K562 (cell line): ENCODE measurements around the gene PLEKHM2. TPM values are rescaled to one million over a fixed set of nuclear protein-coding genes. Genes with fewer than 3 reads are reported as not detected.

Source experiments
- ARID3A ChIP-seq: IDR thresholded peaks from 2 replicates; pipeline ENCODE4 v1.6.1; 2012; ENCODE audit warnings: low read depth, low read length, improper control_type of control experiment, borderline replicate concordance
- PBX2 ChIP-seq, 2 experiments: IDR thresholded peaks in 1 of 2; conservative IDR thresholded peaks in 1 of 2; 2 replicates each; pipeline ENCODE4 v1.6.1; 2016; ENCODE audit warnings: low read depth in 2 of 2, mild to moderate bottlenecking in 1 of 2, missing compliant biosample characterization in 1 of 2, missing genetic modification characterization in 1 of 2, moderate library complexity in 1 of 2
- SLC30A9 ChIP-seq: fragments of 250-450 bp; sonication (Bioruptor Pico); IDR thresholded peaks from 2 replicates; pipeline ENCODE4 v1.8.0; 2022; ENCODE audit warnings: mild to moderate bottlenecking, moderate library complexity
- polyA plus RNA-seq, 8 experiments: library from polyadenylated mRNA; depleted of rRNA in 4 of 8; stranded (reverse) in 5 of 8; unstranded in 3 of 8; fragments of >200 nt; fragmentation: Nextera tagmentation in 2 of 8; fragmentation: Illumina TruSeq in 1 of 8; extraction: Ambion mirVana in 2 of 8; extraction: Trizol in 1 of 8; gene quantifications; 2 replicates each; pipeline versions ENCODE4 v1.2.1 to v1.2.3, GENCODE V29; 2011 to 2014; ENCODE audit warnings: inconsistent platforms in 1 of 8, missing spikeins in 1 of 8
- small RNA-seq: library from RNA; depleted of rRNA; stranded (forward); fragments of <200 nt; gene quantifications from one replicate; pipeline ENCODE3, GENCODE V24; 2014
- total RNA-seq, 7 experiments: library from RNA; depleted of rRNA in 6 of 7; stranded (reverse); fragments of >200 nt in 6 of 7; fragmentation: Illumina TruSeq in 2 of 7; extraction: Trizol in 2 of 7; gene quantifications; 2 replicates each; pipeline versions ENCODE4 v1.2.1 to v1.2.3, GENCODE V29; 2011 to 2021; ENCODE audit warnings: low replicate concordance in 1 of 7

PLEKHM2 gene
- total and polyA plus RNA-seq, 9 of the 15 experiments (the other 6 are each of a cell fraction or from before 2014, with no cell fraction given), result 0.27 to 63.7 (median 33.2) TPM

GRCh38 chr1:15777909-15778707, 94.0 kb downstream of the PLEKHM2 start (continued):
- no peak for TF ChIP-seq ARID3A
- TF ChIP-seq PBX2 (CRISPR knock-in tag; IDR thresholded peaks at IDR 0.05; ENCODE audit: low read depth), result no peak
- TF ChIP-seq PBX2 (tag; conservative IDR thresholded peaks at IDR 0.05; ENCODE audit: low read depth), result no peak
- no peak for TF ChIP-seq SLC30A9 (CRISPR knock-in tag)

Small RNA genes lying within 50 kb of the gene (small RNA-seq; reads per million reads assigned to genes)
- gene AL121992.2, result not detected

Other genes starting within 250 kb of the PLEKHM2 start
Only the 7 nearest of the 12 such genes appear.
- 9.1 and 12.2 TPM in 2 replicates for gene DNAJC16, start 157.5 kb upstream of the PLEKHM2 start, total RNA-seq (2014; rRNA removed)
- gene DNAJC16, start 157.5 kb upstream of the PLEKHM2 start, total RNA-seq (2014; rRNA removed; fragmentation: Illumina TruSeq; extraction: Trizol), result 16.2 and 18.7 TPM in 2 replicates
- 11.9 and 16.2 TPM in 2 replicates for gene DNAJC16, start 157.5 kb upstream of the PLEKHM2 start, total RNA-seq (2015; rRNA removed; fragmentation: Illumina TruSeq; extraction: Trizol)
- gene DNAJC16, start 157.5 kb upstream of the PLEKHM2 start, total RNA-seq (2021), result 15.6 and 16.8 TPM in 2 replicates
- gene DNAJC16, start 157.5 kb upstream of the PLEKHM2 start, polyA plus RNA-seq (2011; rRNA removed), result 16.7 and 22.8 TPM in 2 replicates
- gene DNAJC16, start 157.5 kb upstream of the PLEKHM2 start, polyA plus RNA-seq (2014; fragmentation: Illumina TruSeq; extraction: Trizol), result 11.0 and 12.8 TPM in 2 replicates
- gene DNAJC16, start 157.5 kb upstream of the PLEKHM2 start, polyA plus RNA-seq (2014; fragmentation: Nextera tagmentation; extraction: Ambion mirVana), result 1 to 10 TPM; 6.9 to 8.6 TPM
- gene DNAJC16, start 157.5 kb upstream of the PLEKHM2 start, polyA plus RNA-seq (2014; rRNA removed), result 8.8 and 11.3 TPM in 2 replicates
- not detected in 2 replicates for gene AGMAT, start 99.3 kb upstream of the PLEKHM2 start, total RNA-seq (2014; rRNA removed)
- not detected in 2 replicates for gene AGMAT, start 99.3 kb upstream of the PLEKHM2 start, total RNA-seq (2014; rRNA removed; fragmentation: Illumina TruSeq; extraction: Trizol)
- not detected in 2 replicates for gene AGMAT, start 99.3 kb upstream of the PLEKHM2 start, total RNA-seq (2015; rRNA removed; fragmentation: Illumina TruSeq; extraction: Trizol)
- 0.07 TPM in 1 of 2 replicates, not detected in the other for gene AGMAT, start 99.3 kb upstream of the PLEKHM2 start, total RNA-seq (2021)
- not detected in 2 replicates for gene AGMAT, start 99.3 kb upstream of the PLEKHM2 start, polyA plus RNA-seq (2011; rRNA removed)
- not detected in 2 replicates for gene AGMAT, start 99.3 kb upstream of the PLEKHM2 start, polyA plus RNA-seq (2014; fragmentation: Illumina TruSeq; extraction: Trizol)
- gene AGMAT, start 99.3 kb upstream of the PLEKHM2 start, polyA plus RNA-seq (2014; fragmentation: Nextera tagmentation; extraction: Ambion mirVana), result not detected
- not detected in 2 replicates for gene AGMAT, start 99.3 kb upstream of the PLEKHM2 start, polyA plus RNA-seq (2014; rRNA removed)
- gene DDI2, start 66.9 kb upstream of the PLEKHM2 start, total RNA-seq (2014; rRNA removed), result 21.2 and 31.5 TPM in 2 replicates
- gene DDI2, start 66.9 kb upstream of the PLEKHM2 start, total RNA-seq (2014; rRNA removed; fragmentation: Illumina TruSeq; extraction: Trizol), result 29.3 and 31.8 TPM in 2 replicates
- gene DDI2, start 66.9 kb upstream of the PLEKHM2 start, total RNA-seq (2015; rRNA removed; fragmentation: Illumina TruSeq; extraction: Trizol), result 23.6 and 23.9 TPM in 2 replicates
- gene DDI2, start 66.9 kb upstream of the PLEKHM2 start, total RNA-seq (2021), result 48.4 and 50.1 TPM in 2 replicates
- gene DDI2, start 66.9 kb upstream of the PLEKHM2 start, polyA plus RNA-seq (2011; rRNA removed), result 14.5 and 16.3 TPM in 2 replicates
- 27.4 and 32.0 TPM in 2 replicates for gene DDI2, start 66.9 kb upstream of the PLEKHM2 start, polyA plus RNA-seq (2014; fragmentation: Illumina TruSeq; extraction: Trizol)
- gene DDI2, start 66.9 kb upstream of the PLEKHM2 start, polyA plus RNA-seq (2014; fragmentation: Nextera tagmentation; extraction: Ambion mirVana), result 1 to 10 TPM; 6.5 to 7.3 TPM
- 17.1 and 19.1 TPM in 2 replicates for gene DDI2, start 66.9 kb upstream of the PLEKHM2 start, polyA plus RNA-seq (2014; rRNA removed)
- 0.41 and 0.78 TPM in 2 replicates for gene SLC25A34, start 51.9 kb downstream of the PLEKHM2 start, total RNA-seq (2014; rRNA removed)
- gene SLC25A34, start 51.9 kb downstream of the PLEKHM2 start, total RNA-seq (2014; rRNA removed; fragmentation: Illumina TruSeq; extraction: Trizol), result 0.06 and 0.11 TPM in 2 replicates
- gene SLC25A34, start 51.9 kb downstream of the PLEKHM2 start, total RNA-seq (2015; rRNA removed; fragmentation: Illumina TruSeq; extraction: Trizol), result 0.26 and 0.43 TPM in 2 replicates
- 0.13 and 0.16 TPM in 2 replicates for gene SLC25A34, start 51.9 kb downstream of the PLEKHM2 start, total RNA-seq (2021)
- 0.24 and 0.31 TPM in 2 replicates for gene SLC25A34, start 51.9 kb downstream of the PLEKHM2 start, polyA plus RNA-seq (2011; rRNA removed)
- gene SLC25A34, start 51.9 kb downstream of the PLEKHM2 start, polyA plus RNA-seq (2014; fragmentation: Illumina TruSeq; extraction: Trizol), result 0.16 and 0.21 TPM in 2 replicates
- gene SLC25A34, start 51.9 kb downstream of the PLEKHM2 start, polyA plus RNA-seq (2014; fragmentation: Nextera tagmentation; extraction: Ambion mirVana), result under 1 TPM; 0.01 to 0.03 TPM
- 0.22 and 0.57 TPM in 2 replicates for gene SLC25A34, start 51.9 kb downstream of the PLEKHM2 start, polyA plus RNA-seq (2014; rRNA removed)
- not detected in 2 replicates for gene TMEM82, start 58.2 kb downstream of the PLEKHM2 start, total RNA-seq (2014; rRNA removed)
- gene TMEM82, start 58.2 kb downstream of the PLEKHM2 start, total RNA-seq (2014; rRNA removed; fragmentation: Illumina TruSeq; extraction: Trizol), result not detected in 2 replicates
- gene TMEM82, start 58.2 kb downstream of the PLEKHM2 start, total RNA-seq (2015; rRNA removed; fragmentation: Illumina TruSeq; extraction: Trizol), result not detected in 2 replicates
- gene TMEM82, start 58.2 kb downstream of the PLEKHM2 start, total RNA-seq (2021), result not detected in 2 replicates
- not detected in 2 replicates for gene TMEM82, start 58.2 kb downstream of the PLEKHM2 start, polyA plus RNA-seq (2011; rRNA removed)
- gene TMEM82, start 58.2 kb downstream of the PLEKHM2 start, polyA plus RNA-seq (2014; fragmentation: Illumina TruSeq; extraction: Trizol), result not detected in 2 replicates
- not detected for gene TMEM82, start 58.2 kb downstream of the PLEKHM2 start, polyA plus RNA-seq (2014; fragmentation: Nextera tagmentation; extraction: Ambion mirVana)
- not detected in 2 replicates for gene TMEM82, start 58.2 kb downstream of the PLEKHM2 start, polyA plus RNA-seq (2014; rRNA removed)
- 0.04 TPM in 1 of 2 replicates, not detected in the other for gene FBLIM1, start 74.5 kb downstream of the PLEKHM2 start, total RNA-seq (2014; rRNA removed)
- gene FBLIM1, start 74.5 kb downstream of the PLEKHM2 start, total RNA-seq (2014; rRNA removed; fragmentation: Illumina TruSeq; extraction: Trizol), result not detected in 2 replicates
- not detected in 2 replicates for gene FBLIM1, start 74.5 kb downstream of the PLEKHM2 start, total RNA-seq (2015; rRNA removed; fragmentation: Illumina TruSeq; extraction: Trizol)
- 0.18 and 0.24 TPM in 2 replicates for gene FBLIM1, start 74.5 kb downstream of the PLEKHM2 start, total RNA-seq (2021)
- 0.14 and 0.43 TPM in 2 replicates for gene FBLIM1, start 74.5 kb downstream of the PLEKHM2 start, polyA plus RNA-seq (2011; rRNA removed)
- not detected in 2 replicates for gene FBLIM1, start 74.5 kb downstream of the PLEKHM2 start, polyA plus RNA-seq (2014; fragmentation: Illumina TruSeq; extraction: Trizol)
- gene FBLIM1, start 74.5 kb downstream of the PLEKHM2 start, polyA plus RNA-seq (2014; fragmentation: Nextera tagmentation; extraction: Ambion mirVana), result not detected
- gene FBLIM1, start 74.5 kb downstream of the PLEKHM2 start, polyA plus RNA-seq (2014; rRNA removed), result not detected in 2 replicates
- 40.7 and 76.9 TPM in 2 replicates for gene UQCRHL, start 123.3 kb downstream of the PLEKHM2 start, total RNA-seq (2014; rRNA removed)
- 41.3 and 45.7 TPM in 2 replicates for gene UQCRHL, start 123.3 kb downstream of the PLEKHM2 start, total RNA-seq (2014; rRNA removed; fragmentation: Illumina TruSeq; extraction: Trizol)
- 19.4 and 21.8 TPM in 2 replicates for gene UQCRHL, start 123.3 kb downstream of the PLEKHM2 start, total RNA-seq (2015; rRNA removed; fragmentation: Illumina TruSeq; extraction: Trizol)
- 5.1 and 5.9 TPM in 2 replicates for gene UQCRHL, start 123.3 kb downstream of the PLEKHM2 start, total RNA-seq (2021)
- gene UQCRHL, start 123.3 kb downstream of the PLEKHM2 start, polyA plus RNA-seq (2011; rRNA removed), result 26.3 and 27.6 TPM in 2 replicates
- 17.6 and 18.9 TPM in 2 replicates for gene UQCRHL, start 123.3 kb downstream of the PLEKHM2 start, polyA plus RNA-seq (2014; fragmentation: Illumina TruSeq; extraction: Trizol)
- gene UQCRHL, start 123.3 kb downstream of the PLEKHM2 start, polyA plus RNA-seq (2014; fragmentation: Nextera tagmentation; extraction: Ambion mirVana), result 10 to 100 TPM; 20.4 to 25.8 TPM
- 13.2 and 27.2 TPM in 2 replicates for gene UQCRHL, start 123.3 kb downstream of the PLEKHM2 start, polyA plus RNA-seq (2014; rRNA removed)